A549 (cell line): Measurements from ENCODE around the gene ADORA3. TPM values are rescaled to one million over a fixed set of nuclear protein-coding genes. Genes with fewer than 3 reads are reported as not detected.

ENCODE experiments used
- ATAC-seq, 2 experiments: fragments of 200-7000 bp in 1 of 2; fragments of >200 bp in 1 of 2; cut with Nextera tagmentation in 1 of 2; cut with Tn5 transposase in 1 of 2; 3 replicates each; pipeline versions ENCODE4 v1.8.0 to v1.9.1; 2018 to 2020; ENCODE audit warnings: mild to moderate bottlenecking in 1 of 2, moderate library complexity in 1 of 2
- CTCF ChIA-PET: fragments of 300-600 bp; sonication (Branson Sonifier 250); formaldehyde crosslinking; extraction: SDS; loops from one replicate; lab custom pipeline; 2021; ENCODE audit warnings: antibody characterized with exemption, inconsistent platforms; lab: Yijun Ruan, JAX
- POLR2A ChIA-PET: fragments of 350-600 bp; formaldehyde crosslinking; extraction: SDS; loops from one replicate; lab custom pipeline; 2021; ENCODE audit warnings: antibody characterized with exemption, inconsistent platforms; lab: Yijun Ruan, JAX
- DNase-seq, 2 experiments: peaks; one replicate each; pipeline versions ENCODE4 v3.0.0 to v3.0.0-alpha.2; 2011 to 2016; ENCODE audit warnings: low read depth in 1 of 2, low spot score in 1 of 2
- FAIRE-seq: peaks from 2 replicates; lab custom pipeline; 2011; peaks lifted over from hg19 to GRCh38; lab: Jason Lieb, UNC
- H3K27ac ChIP-seq, 2 experiments: fragments of >200 bp; sonication (Bioruptor Twin); formaldehyde crosslinking; 3 replicates each; pipeline ENCODE4 v1.5.1; 2016 to 2017
- H3K4me1 ChIP-seq: fragments of >200 bp; sonication (Bioruptor Twin); formaldehyde crosslinking; 3 replicates; pipeline ENCODE4 v1.6.1; 2016
- H3K4me2 ChIP-seq: fragments of >200 bp; sonication (Bioruptor Twin); formaldehyde crosslinking; 3 replicates; pipeline ENCODE4 v1.6.1; 2016
- H3K4me3 ChIP-seq: fragments of >200 bp; sonication (Bioruptor Twin); formaldehyde crosslinking; 3 replicates; pipeline ENCODE4 v1.5.1; 2016
- H3K9me3 ChIP-seq: fragments of >200 bp; sonication (Bioruptor Twin); formaldehyde crosslinking; 3 replicates; pipeline ENCODE4 v1.6.1; 2016
- BHLHE40 ChIP-seq: IDR thresholded peaks from 2 replicates; pipeline ENCODE4 v1.6.1; 2012; ENCODE audit warnings: low read depth, low read length, inconsistent platforms
- CBX2 ChIP-seq: fragments of 200-600 bp; sonication (generic); IDR thresholded peaks from 2 replicates; pipeline ENCODE4 v1.6.1; 2016; ENCODE audit warnings: low read depth, mild to moderate bottlenecking, borderline replicate concordance
- CBX8 ChIP-seq: fragments of 200-600 bp; sonication (generic); IDR thresholded peaks from 2 replicates; pipeline ENCODE4 v1.6.1; 2016
- CEBPB ChIP-seq, 2 experiments: fragments of >200 bp in 1 of 2; sonication (Bioruptor Twin) in 1 of 2; formaldehyde crosslinking in 1 of 2; IDR thresholded peaks; 2 replicates each; pipeline ENCODE4 v1.6.1; 2012 to 2016
- CHD2 ChIP-seq: fragments of 150-350 bp; IDR thresholded peaks from 2 replicates; pipeline ENCODE4 v1.6.1; 2014; ENCODE audit warnings: low read length; ENCODE audit not compliant: partially characterized antibody
- EHF ChIP-seq: fragments of 250-450 bp; sonication (Bioruptor Pico); IDR thresholded peaks from 2 replicates; pipeline ENCODE4 v1.5.0; 2020; ENCODE audit warnings: mild to moderate bottlenecking
- ELK1 ChIP-seq: fragments of 150-350 bp; IDR thresholded peaks from 2 replicates; pipeline ENCODE4 v1.6.1; 2014; ENCODE audit warnings: low read depth, mild to moderate bottlenecking, low read length
- ESRRA ChIP-seq: fragments of 150-350 bp; IDR thresholded peaks from 2 replicates; pipeline ENCODE4 v1.6.1; 2014; ENCODE audit warnings: mild to moderate bottlenecking, low read length, borderline replicate concordance
- FOSB ChIP-seq: fragments of 250-450 bp; sonication (Bioruptor Pico); IDR thresholded peaks from 2 replicates; pipeline ENCODE4 v1.5.0; 2020; ENCODE audit warnings: mild to moderate bottlenecking, moderate library complexity
- FOSL2 ChIP-seq, 2 experiments: fragments of 450-650 bp in 1 of 2; fragments of >200 bp in 1 of 2; sonication (Bioruptor Twin) in 1 of 2; formaldehyde crosslinking; IDR thresholded peaks; 2 replicates each; pipeline versions ENCODE4 v1.5.0 to v1.6.1; 2016 to 2020; ENCODE audit warnings: mild to moderate bottlenecking in 1 of 2, moderate library complexity in 1 of 2
- JUN ChIP-seq, 2 experiments: fragments of >200 bp; sonication (Bioruptor Twin); formaldehyde crosslinking; IDR thresholded peaks; 2 replicates in 1 of 2; 3 replicates in 1 of 2; pipeline ENCODE4 v1.6.1; 2016 to 2017
- KDM1A ChIP-seq: fragments of 200-600 bp; sonication (generic); IDR thresholded peaks from 2 replicates; pipeline ENCODE4 v1.6.1; 2016; ENCODE audit warnings: low read depth, mild to moderate bottlenecking
- MAFK ChIP-seq: fragments of 450-650 bp; IDR thresholded peaks from 2 replicates; pipeline ENCODE4 v1.6.1; 2014; ENCODE audit not compliant: partially characterized antibody
- NFE2L2 ChIP-seq: fragments of 150-350 bp; conservative IDR thresholded peaks from 2 replicates; pipeline ENCODE4 v1.6.1; 2014; ENCODE audit warnings: low read length
- POLR2A ChIP-seq: IDR thresholded peaks from 2 replicates; pipeline ENCODE4 v1.6.1; 2012; ENCODE audit warnings: mild to moderate bottlenecking, low read length
- POLR2AphosphoS2 ChIP-seq: conservative IDR thresholded peaks from 2 replicates; pipeline ENCODE4 v1.6.1; 2012; ENCODE audit warnings: low read length, improper control_type of control experiment, inconsistent platforms
- RAD21 ChIP-seq, 2 experiments: fragments of >200 bp in 1 of 2; sonication (Bioruptor Twin) in 1 of 2; formaldehyde crosslinking in 1 of 2; IDR thresholded peaks in 1 of 2; conservative IDR thresholded peaks in 1 of 2; 2 replicates in 1 of 2; 3 replicates in 1 of 2; pipeline ENCODE4 v1.6.1; 2012 to 2018; ENCODE audit warnings: inconsistent platforms in 1 of 2
- RARB ChIP-seq: fragments of 250-450 bp; sonication (Bioruptor Pico); IDR thresholded peaks from 2 replicates; pipeline ENCODE4 v1.8.0; 2021; ENCODE audit warnings: mild to moderate bottlenecking, moderate library complexity
- RCOR1 ChIP-seq: fragments of 150-350 bp; IDR thresholded peaks from 2 replicates; pipeline ENCODE4 v1.6.1; 2014; ENCODE audit warnings: antibody characterized with exemption, low read length, low read depth
- RFX5 ChIP-seq: fragments of 450-650 bp; IDR thresholded peaks from 2 replicates; pipeline ENCODE4 v1.7.1; 2014; ENCODE audit warnings: antibody characterized with exemption, mild to moderate bottlenecking, moderate library complexity
- SMC3 ChIP-seq: fragments of >200 bp; sonication (Bioruptor Twin); formaldehyde crosslinking; IDR thresholded peaks from 3 replicates; pipeline ENCODE4 v1.6.1; 2018; ENCODE audit warnings: inconsistent platforms
- TP53 ChIP-seq: fragments of 250-450 bp; sonication (Bioruptor Pico); IDR thresholded peaks from 2 replicates; pipeline ENCODE4 v1.5.0; 2021; ENCODE audit warnings: mild to moderate bottlenecking, moderate library complexity
- ZC3H11A ChIP-seq: fragments of 450-650 bp; IDR thresholded peaks from 2 replicates; pipeline ENCODE4 v1.6.1; 2014; ENCODE audit warnings: antibody characterized with exemption, mild to moderate bottlenecking
- ZNF302 ChIP-seq: fragments of 250-450 bp; sonication (Bioruptor Pico); IDR thresholded peaks from 2 replicates; pipeline ENCODE4 v1.9.0; 2021; ENCODE audit warnings: inconsistent platforms, mild to moderate bottlenecking, moderate library complexity
- WGBS: methylation state at CpG from one replicate; pipeline ENCODE4 v1.1.6; 2017; ENCODE audit errors: missing lambda C conversion rate; 5-methylcytosine and 5-hydroxymethylcytosine counted together
- polyA plus RNA-seq, 4 experiments: library from polyadenylated mRNA; depleted of rRNA in 3 of 4; stranded (reverse); fragments of >200 nt; fragmentation: RNase III in 1 of 4; extraction: RNeasy Plus Mini Kit Qiagen cat#74134 plus additional on column Dnase treatment in 1 of 4; gene quantifications; 2 replicates in 3 of 4; 3 replicates in 1 of 4; pipeline ENCODE4 v1.2.3, GENCODE V29; 2011 to 2017
- TF ChIP-seq, protein P1 (sequence below): fragments of 250-450 bp; sonication (Bioruptor Pico); IDR thresholded peaks from 2 replicates; pipeline ENCODE4 v1.5.0; 2021; ENCODE audit warnings: mild to moderate bottlenecking, moderate library complexity, borderline replicate concordance
- TF ChIP-seq, protein P2 (sequence below): fragments of >200 bp; sonication (Bioruptor Twin); formaldehyde crosslinking; IDR thresholded peaks from 3 replicates; pipeline ENCODE4 v1.5.1; 2016

The ADORA3 gene
- polyA plus RNA-seq, 2 of the 4 experiments (the other 2 are of a cell fraction), result not detected

- TF ChIP-seq SMC3, result peak; percentile 47; the same call in 2 of the 3 replicates
- TF ChIP-seq NFE2L2, result no peak
These were observed 21.8 kb downstream of the ADORA3 start (continued) for GRCh38 chr1:111481387-111482221.

DNA sequence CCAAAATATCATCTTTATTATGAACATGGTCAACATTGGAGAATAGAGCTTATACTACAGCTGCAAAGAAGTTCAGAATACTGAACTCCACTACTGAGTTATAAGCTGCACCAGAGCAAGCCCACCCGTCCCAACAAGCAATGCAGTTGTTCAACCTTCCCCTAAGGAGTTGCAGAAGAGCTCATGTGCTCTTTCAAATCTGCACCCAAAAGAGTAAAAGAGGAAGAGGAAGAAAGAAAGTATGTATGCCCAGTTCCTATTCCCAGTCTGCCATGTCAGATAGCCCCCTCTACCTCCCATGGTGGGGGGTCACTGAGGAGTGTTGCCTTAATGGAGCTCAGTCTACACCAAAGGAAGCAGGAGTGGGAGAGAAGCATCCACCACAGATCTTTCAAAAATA lies 22.8 kb downstream of the ADORA3 start:
- TF ChIP-seq POLR2AphosphoS2, result no peak
- no peak for TF ChIP-seq ELK1
- TF ChIP-seq ESRRA, result no peak
- TF ChIP-seq RAD21 (conservative IDR thresholded peaks at IDR 0.05 in 1 of 2, IDR thresholded peaks at IDR 0.05 in 1 of 2), result no peak
- TF ChIP-seq KDM1A, result no peak
- no peak for TF ChIP-seq POLR2A
- H3K4me1 ChIP-seq, result no peaks in the 10 kb centered on the region
- no peak for FAIRE-seq
- no peak overlapping the region for H3K4me2 ChIP-seq
- no peak for ATAC-seq
- H3K4me3 ChIP-seq, result no peak overlapping the region
- CTCF ChIA-PET, result interaction anchor here (0.8 to 4.0 kb wide), 9 partner anchors 8 to 890 kb away, joined by 3 to 26 read pairs (median 3); no protein-coding TSS in a partner anchor
- H3K9me3 ChIP-seq, result no peaks in the 10 kb centered on the region
- no peak for DNase-seq
- 15% methylated on average over 1 of the region's 1 CpG for WGBS
- POLR2A ChIA-PET, result no interaction called here
- no peak overlapping the region for H3K27ac ChIP-seq

GRCh38 chr1:111476761-111477309 lies 26.6 kb downstream of the ADORA3 start:
- Histone ChIP-seq H3K9me3 (no peaks in the 10 kb centered on the region), H3K27ac (no peak overlapping the region), H3K4me2 (no peak overlapping the region), H3K4me1 (no peaks in the 10 kb centered on the region), H3K4me3 (no peak overlapping the region)
- ATAC-seq (no peak), FAIRE-seq (no peak), DNase-seq (no peak)
- TF ChIP-seq ZNF302 (CRISPR knock-in tag) (no peak), KDM1A (no peak), BHLHE40 (no peak), TP53 (CRISPR knock-in tag) (no peak)
- ChIA-PET CTCF (no interaction called here), POLR2A (no interaction called here)
- 36% methylated on average over 2 of the region's 2 CpGs for WGBS

DNA sequence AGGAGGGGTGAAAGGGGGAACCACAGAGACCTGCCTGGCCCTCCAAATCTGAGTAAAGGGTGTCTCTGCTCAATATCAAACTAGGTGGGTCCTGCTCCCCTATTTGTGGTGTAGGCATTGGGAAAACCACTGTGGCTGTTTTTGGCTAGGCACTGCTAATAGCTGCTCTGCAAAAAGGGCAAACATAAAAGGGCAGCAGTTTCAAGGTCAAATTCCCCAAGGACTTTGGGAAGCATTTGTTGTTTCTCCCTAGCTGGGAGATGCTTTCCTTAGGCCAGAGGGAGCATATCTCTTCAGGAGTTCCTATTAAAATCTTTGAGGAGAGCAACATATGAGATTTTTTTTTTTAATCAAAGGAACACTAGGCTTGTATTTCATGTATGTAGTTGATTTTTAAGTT lies 27.2 kb downstream of the ADORA3 start:
- Histone ChIP-seq H3K27ac (no peak overlapping the region), H3K4me3 (no peak overlapping the region), H3K4me1 (no peaks in the 10 kb centered on the region), H3K9me3 (no peaks in the 10 kb centered on the region), H3K4me2 (no peak overlapping the region)
- TF ChIP-seq, protein P1, sequence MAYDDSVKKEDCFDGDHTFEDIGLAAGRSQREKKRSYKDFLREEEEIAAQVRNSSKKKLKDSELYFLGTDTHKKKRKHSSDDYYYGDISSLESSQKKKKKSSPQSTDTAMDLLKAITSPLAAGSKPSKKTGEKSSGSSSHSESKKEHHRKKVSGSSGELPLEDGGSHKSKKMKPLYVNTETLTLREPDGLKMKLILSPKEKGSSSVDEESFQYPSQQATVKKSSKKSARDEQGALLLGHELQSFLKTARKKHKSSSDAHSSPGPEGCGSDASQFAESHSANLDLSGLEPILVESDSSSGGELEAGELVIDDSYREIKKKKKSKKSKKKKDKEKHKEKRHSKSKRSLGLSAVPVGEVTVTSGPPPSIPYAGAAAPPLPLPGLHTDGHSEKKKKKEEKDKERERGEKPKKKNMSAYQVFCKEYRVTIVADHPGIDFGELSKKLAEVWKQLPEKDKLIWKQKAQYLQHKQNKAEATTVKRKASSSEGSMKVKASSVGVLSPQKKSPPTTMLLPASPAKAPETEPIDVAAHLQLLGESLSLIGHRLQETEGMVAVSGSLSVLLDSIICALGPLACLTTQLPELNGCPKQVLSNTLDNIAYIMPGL (CRISPR knock-in tag), result no peak
- TF ChIP-seq FOSB (CRISPR knock-in tag) (no peak), TP53 (CRISPR knock-in tag) (no peak), ZC3H11A (no peak), CHD2 (no peak), JUN (IDR thresholded peaks at IDR 0.05) (no peak), CBX2 (no peak), CBX8 (no peak), RAD21 (conservative IDR thresholded peaks at IDR 0.05 in 1 of 2, IDR thresholded peaks at IDR 0.05 in 1 of 2) (no peak), KDM1A (no peak), FOSL2 (IDR thresholded peaks at IDR 0.05) (no peak), FOSL2 (CRISPR knock-in tag; IDR thresholded peaks at IDR 0.05) (no peak), EHF (CRISPR knock-in tag) (no peak), ESRRA (no peak), RARB (CRISPR knock-in tag) (no peak), RFX5 (no peak), MAFK (no peak), CEBPB (IDR thresholded peaks at IDR 0.05) (no peak), RCOR1 (no peak)
- TF ChIP-seq, protein P2, sequence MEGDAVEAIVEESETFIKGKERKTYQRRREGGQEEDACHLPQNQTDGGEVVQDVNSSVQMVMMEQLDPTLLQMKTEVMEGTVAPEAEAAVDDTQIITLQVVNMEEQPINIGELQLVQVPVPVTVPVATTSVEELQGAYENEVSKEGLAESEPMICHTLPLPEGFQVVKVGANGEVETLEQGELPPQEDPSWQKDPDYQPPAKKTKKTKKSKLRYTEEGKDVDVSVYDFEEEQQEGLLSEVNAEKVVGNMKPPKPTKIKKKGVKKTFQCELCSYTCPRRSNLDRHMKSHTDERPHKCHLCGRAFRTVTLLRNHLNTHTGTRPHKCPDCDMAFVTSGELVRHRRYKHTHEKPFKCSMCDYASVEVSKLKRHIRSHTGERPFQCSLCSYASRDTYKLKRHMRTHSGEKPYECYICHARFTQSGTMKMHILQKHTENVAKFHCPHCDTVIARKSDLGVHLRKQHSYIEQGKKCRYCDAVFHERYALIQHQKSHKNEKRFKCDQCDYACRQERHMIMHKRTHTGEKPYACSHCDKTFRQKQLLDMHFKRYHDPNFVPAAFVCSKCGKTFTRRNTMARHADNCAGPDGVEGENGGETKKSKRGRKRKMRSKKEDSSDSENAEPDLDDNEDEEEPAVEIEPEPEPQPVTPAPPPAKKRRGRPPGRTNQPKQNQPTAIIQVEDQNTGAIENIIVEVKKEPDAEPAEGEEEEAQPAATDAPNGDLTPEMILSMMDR, result no peak
- no peak for ATAC-seq
- CTCF ChIA-PET, result no interaction called here
- no peak for DNase-seq
- POLR2A ChIA-PET, result no interaction called here
- FAIRE-seq, result no peak
